CD4-positive, alpha-beta T cell treated with Interleukin-12 subunit alpha and Interleukin-12 subunit beta, for 1 hour (primary cell): ENCODE measurements around the gene SUZ12.
"Not testable (repeated sequence)": the region's sequence is repeated elsewhere in the genome, so short reads cannot be mapped to it uniquely, and the experiment has no call there.

Source experiments
- DNase-seq: peaks from one replicate; pipeline ENCODE4 v3.0.0-alpha.2; 2020

Gene SUZ12

DNA sequence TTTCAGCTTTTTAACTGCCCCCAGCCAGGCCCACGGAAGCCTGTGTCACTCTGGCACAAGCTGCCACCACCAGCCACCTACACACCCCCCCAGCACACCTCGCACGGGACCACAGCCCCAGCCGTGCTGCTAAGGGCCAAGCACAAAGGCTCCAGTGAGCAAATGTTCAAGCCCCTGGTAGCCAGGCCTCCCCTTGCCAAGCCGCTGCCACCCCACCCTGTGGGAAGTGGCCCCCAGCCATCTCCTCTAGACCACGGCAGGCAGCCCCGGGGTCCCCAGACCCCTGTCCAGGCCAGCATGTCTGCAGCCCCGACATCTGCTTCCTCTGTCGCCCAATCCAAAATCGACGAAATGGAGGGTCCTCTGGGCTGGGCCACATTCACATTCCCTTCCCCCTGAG is 105.5 kb downstream of the SUZ12 start:
- not testable (repeated sequence) for DNase-seq

DNA sequence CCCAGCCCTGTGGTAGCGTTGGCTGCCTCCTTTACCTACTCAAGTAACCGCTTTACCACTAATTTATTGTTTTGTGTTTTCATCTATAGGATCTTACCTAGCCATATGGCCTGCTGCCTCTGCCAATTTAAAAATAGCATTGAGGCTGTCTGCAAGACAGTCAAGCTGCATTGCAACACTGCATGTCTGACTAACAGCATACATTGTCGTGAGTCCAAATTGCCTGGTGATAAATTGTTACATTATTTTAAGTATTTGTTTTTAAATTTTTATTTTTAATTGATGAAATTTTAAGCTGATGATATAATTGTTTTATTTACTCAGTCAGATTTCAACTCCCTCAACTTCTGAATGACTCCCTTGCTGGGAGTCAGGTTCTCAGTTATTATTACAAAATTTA is 108.8 kb downstream of the SUZ12 start:
- not testable (repeated sequence) for DNase-seq

DNA sequence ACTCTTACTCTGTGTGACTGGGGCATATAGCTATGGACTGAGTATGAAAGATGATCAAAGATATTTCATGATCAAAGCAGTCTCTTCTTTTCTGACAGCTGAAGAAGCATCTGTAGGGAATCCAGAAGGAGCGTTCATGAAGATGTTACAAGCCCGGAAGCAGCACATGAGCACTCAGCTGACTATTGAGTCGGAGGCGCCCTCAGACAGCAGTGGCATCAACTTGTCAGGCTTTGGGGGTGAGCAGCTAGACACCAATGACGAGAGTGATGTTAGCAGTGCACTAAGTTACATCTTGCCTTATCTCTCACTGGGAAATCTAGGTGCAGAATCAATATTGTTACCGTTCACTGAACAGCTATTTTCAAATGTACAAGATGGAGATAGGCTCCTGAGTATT is 110.9 kb downstream of the SUZ12 start:
- DNase-seq, result not testable (repeated sequence)
